Peyer's patch (tissue), 4 donors: ENCODE measurements around the gene PPP2CA.

Source experiments
- POLR2A ChIP-seq, 2 donors: fragments of 450-650 bp; IDR thresholded peaks; one replicate each; pipeline ENCODE4 v1.5.1; 2017; ENCODE audit warnings: antibody characterized with exemption in 2 of 2, mild to moderate bottlenecking in 2 of 2, moderate library complexity in 2 of 2
- TF ChIP-seq, protein P1 (sequence below), 6 experiments: fragments of 450-650 bp in 4 of 6; fragments of 200-600 bp in 2 of 6; sonication (generic) in 1 of 6; IDR thresholded peaks; one replicate each; pipeline ENCODE4 v1.5.1; 2017 to 2019; ENCODE audit warnings: antibody characterized with exemption in 6 of 6, mild to moderate bottlenecking in 3 of 6, moderate library complexity in 1 of 6

DNA sequence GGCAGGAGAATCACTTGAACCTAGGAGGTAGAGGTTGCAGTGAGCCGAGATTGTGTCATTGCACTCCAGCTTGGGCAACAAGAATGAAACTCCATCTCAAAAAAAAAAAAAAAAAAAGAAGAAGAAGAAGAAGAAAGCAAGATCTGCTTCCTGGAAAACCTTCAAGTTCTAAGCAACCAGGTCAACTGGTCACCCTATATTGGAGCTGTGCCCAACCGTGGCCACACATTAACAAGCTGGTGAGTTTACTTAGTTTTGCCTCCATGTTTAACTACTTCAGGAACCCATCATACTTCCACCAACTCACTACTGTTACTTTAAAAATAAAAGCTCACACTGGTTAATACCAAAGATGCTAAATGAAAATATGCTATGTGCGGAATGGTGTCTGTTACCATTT is 36.8 kb downstream of the PPP2CA start:
- TF ChIP-seq, protein P1, sequence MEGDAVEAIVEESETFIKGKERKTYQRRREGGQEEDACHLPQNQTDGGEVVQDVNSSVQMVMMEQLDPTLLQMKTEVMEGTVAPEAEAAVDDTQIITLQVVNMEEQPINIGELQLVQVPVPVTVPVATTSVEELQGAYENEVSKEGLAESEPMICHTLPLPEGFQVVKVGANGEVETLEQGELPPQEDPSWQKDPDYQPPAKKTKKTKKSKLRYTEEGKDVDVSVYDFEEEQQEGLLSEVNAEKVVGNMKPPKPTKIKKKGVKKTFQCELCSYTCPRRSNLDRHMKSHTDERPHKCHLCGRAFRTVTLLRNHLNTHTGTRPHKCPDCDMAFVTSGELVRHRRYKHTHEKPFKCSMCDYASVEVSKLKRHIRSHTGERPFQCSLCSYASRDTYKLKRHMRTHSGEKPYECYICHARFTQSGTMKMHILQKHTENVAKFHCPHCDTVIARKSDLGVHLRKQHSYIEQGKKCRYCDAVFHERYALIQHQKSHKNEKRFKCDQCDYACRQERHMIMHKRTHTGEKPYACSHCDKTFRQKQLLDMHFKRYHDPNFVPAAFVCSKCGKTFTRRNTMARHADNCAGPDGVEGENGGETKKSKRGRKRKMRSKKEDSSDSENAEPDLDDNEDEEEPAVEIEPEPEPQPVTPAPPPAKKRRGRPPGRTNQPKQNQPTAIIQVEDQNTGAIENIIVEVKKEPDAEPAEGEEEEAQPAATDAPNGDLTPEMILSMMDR (IDR thresholded peaks at IDR 0.05) = no peak
- no peak for TF ChIP-seq POLR2A (IDR thresholded peaks at IDR 0.05)
